ENCODE data around the gene USP34.

The USP34 gene

GRCh38 chr2:61320181-61320580 is 150.7 kb downstream of the USP34 start:
- H3K27me3 Mint-ChIP-seq (ENCODE audit: low read depth) = no peaks in the 10 kb centered on the region
- H3K27ac Mint-ChIP-seq = no peak overlapping the region
- TF ChIP-seq, protein P1, sequence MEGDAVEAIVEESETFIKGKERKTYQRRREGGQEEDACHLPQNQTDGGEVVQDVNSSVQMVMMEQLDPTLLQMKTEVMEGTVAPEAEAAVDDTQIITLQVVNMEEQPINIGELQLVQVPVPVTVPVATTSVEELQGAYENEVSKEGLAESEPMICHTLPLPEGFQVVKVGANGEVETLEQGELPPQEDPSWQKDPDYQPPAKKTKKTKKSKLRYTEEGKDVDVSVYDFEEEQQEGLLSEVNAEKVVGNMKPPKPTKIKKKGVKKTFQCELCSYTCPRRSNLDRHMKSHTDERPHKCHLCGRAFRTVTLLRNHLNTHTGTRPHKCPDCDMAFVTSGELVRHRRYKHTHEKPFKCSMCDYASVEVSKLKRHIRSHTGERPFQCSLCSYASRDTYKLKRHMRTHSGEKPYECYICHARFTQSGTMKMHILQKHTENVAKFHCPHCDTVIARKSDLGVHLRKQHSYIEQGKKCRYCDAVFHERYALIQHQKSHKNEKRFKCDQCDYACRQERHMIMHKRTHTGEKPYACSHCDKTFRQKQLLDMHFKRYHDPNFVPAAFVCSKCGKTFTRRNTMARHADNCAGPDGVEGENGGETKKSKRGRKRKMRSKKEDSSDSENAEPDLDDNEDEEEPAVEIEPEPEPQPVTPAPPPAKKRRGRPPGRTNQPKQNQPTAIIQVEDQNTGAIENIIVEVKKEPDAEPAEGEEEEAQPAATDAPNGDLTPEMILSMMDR (IDR thresholded peaks at IDR 0.05; ENCODE audit: unreplicated experiment in 3 of 3) = no peak
- no peaks in the 10 kb centered on the region for H3K9me3 Mint-ChIP-seq
- H3K4me1 Mint-ChIP-seq = no peaks in the 10 kb centered on the region
- H3K4me3 Mint-ChIP-seq = no peak overlapping the region
- peaks cover 43% of the 10 kb centered on the region for H3K36me3 Mint-ChIP-seq (ENCODE audit: low read depth)

- peaks cover 38% of the 10 kb centered on the region for H3K36me3 Mint-ChIP-seq (ENCODE audit: low read depth)
- no peak overlapping the region for H3K27ac Mint-ChIP-seq
- H3K27me3 Mint-ChIP-seq (ENCODE audit: low read depth) = no peaks in the 10 kb centered on the region
- no peak overlapping the region for H3K4me3 Mint-ChIP-seq
- TF ChIP-seq, protein P1 (IDR thresholded peaks at IDR 0.05; ENCODE audit: unreplicated experiment in 3 of 3) = no peak
- no peaks in the 10 kb centered on the region for H3K9me3 Mint-ChIP-seq
- no peaks in the 10 kb centered on the region for H3K4me1 Mint-ChIP-seq
These were observed 152.3 kb downstream of the USP34 start for GRCh38 chr2:61318553-61318952.

DNA sequence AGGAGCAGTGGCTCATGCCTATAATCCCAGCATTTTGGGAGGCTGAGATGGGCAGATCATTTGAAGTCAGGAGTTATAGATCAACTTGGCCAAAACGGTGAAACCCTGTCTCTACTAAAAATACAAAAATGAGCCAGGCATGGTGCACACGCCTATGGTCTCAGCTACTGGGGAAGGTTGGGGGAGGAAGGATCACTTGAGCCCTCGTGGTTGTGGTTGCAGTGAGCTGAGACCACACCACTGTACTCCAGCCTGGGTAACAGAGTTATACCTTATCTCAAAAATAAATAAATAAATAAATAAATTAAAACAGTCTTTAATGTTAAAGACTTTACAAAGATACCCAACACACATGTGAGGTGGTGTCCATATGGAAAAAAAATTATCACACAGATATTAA is 174.9 kb downstream of the USP34 start:
- Mint-ChIP-seq H3K9me3 (no peaks in the 10 kb centered on the region), H3K4me3 (no peak overlapping the region), H3K36me3 (ENCODE audit: low read depth) (peaks cover 65% of the 10 kb centered on the region), H3K4me1 (no peaks in the 10 kb centered on the region), H3K27ac (no peak overlapping the region), H3K27me3 (ENCODE audit: low read depth) (no peaks in the 10 kb centered on the region)
- TF ChIP-seq, protein P1 (IDR thresholded peaks at IDR 0.05; ENCODE audit: unreplicated experiment in 3 of 3) = no peak

DNA sequence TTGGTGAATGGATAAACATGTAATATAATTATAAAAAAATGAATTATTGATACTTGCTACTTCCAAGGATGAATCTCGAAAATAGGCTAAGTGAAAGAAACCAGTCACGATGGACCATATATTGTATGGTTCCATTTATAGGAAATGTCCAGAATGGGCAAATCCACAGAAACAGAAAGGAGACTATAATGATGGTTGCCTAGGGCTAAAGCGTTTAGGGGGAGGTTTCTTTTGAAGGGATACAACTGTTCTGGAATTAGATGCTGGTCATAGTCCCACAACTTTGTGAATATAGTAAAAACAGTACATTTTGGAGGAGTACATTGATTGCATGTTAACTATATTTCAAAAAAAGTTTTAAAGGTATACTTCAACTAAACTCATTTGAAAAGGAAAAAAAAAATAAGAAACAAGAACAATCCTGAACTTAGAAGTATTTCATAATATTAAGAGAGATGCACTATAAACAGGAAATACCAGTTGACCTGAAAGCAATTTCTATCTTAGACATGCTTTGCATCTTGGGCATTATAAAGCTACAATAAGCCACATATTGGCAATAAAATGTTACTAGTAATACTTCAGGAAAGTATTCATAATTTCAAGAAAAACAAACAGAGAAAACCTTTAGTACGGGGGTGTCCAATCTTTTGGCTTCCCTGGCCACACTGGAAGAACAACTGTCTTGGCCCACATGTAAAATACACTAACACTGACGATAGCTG is 178.9 kb downstream of the USP34 start:
- TF ChIP-seq, protein P1 (IDR thresholded peaks at IDR 0.05; ENCODE audit: unreplicated experiment in 3 of 3) = no peak
- no peaks in the 10 kb centered on the region for H3K27me3 Mint-ChIP-seq (ENCODE audit: low read depth)
- no peaks in the 10 kb centered on the region for H3K4me1 Mint-ChIP-seq
- H3K36me3 Mint-ChIP-seq (ENCODE audit: low read depth) = peaks cover 59% of the 10 kb centered on the region
- H3K9me3 Mint-ChIP-seq = no peaks in the 10 kb centered on the region
- no peak overlapping the region for H3K27ac Mint-ChIP-seq
- no peak overlapping the region for H3K4me3 Mint-ChIP-seq

- Mint-ChIP-seq H3K9me3 (no peaks in the 10 kb centered on the region), H3K36me3 (ENCODE audit: low read depth) (peaks cover 50% of the 10 kb centered on the region), H3K4me1 (no peaks in the 10 kb centered on the region), H3K27me3 (ENCODE audit: low read depth) (no peaks in the 10 kb centered on the region), H3K4me3 (no peak overlapping the region), H3K27ac (no peak overlapping the region)
- TF ChIP-seq, protein P1 (IDR thresholded peaks at IDR 0.05; ENCODE audit: unreplicated experiment in 3 of 3) = no peak
These were observed 182.6 kb downstream of the USP34 start for GRCh38 chr2:61288070-61288841.
